AG09319 (cell line): ENCODE measurements around the gene ZNF79.

Source experiments
- DNase-seq: peaks from one replicate; pipeline ENCODE4 v3.0.0-alpha.2; 2010; ENCODE audit warnings: low read depth; ENCODE audit errors: extremely low read depth
- CTCF ChIP-seq: IDR thresholded peaks from 2 replicates; pipeline ENCODE4 v1.5.1; 2011; ENCODE audit warnings: low read depth, mild to moderate bottlenecking, inconsistent platforms, low read length, moderate library complexity

The ZNF79 gene

GRCh38 chr9:127474592-127474991 is 50.4 kb downstream of the ZNF79 start:
- TF ChIP-seq CTCF, result no peak

GRCh38 chr9:127479507-127480081 is 55.4 kb downstream of the ZNF79 start:
- no peak for DNase-seq
- TF ChIP-seq CTCF, result no peak

More at GRCh38 chr9:127474592-127474991, 50.4 kb downstream of the ZNF79 start:
- DNase-seq, result no peak

GRCh38 chr9:127482662-127483061 is 58.5 kb downstream of the ZNF79 start:
- DNase-seq, result no peak
- TF ChIP-seq CTCF, result no peak

- no peak for DNase-seq
- TF ChIP-seq CTCF, result no peak
Measured at GRCh38 chr9:127485995-127486394, 61.8 kb downstream of the ZNF79 start.

- DNase-seq, result no peak
- TF ChIP-seq CTCF, result no peak
Measured at GRCh38 chr9:127488946-127489345, 64.8 kb downstream of the ZNF79 start.

GRCh38 chr9:127489471-127490115 is 65.4 kb downstream of the ZNF79 start:
- no peak for DNase-seq
- no peak; the same call in 1 of the 2 replicates for TF ChIP-seq CTCF

- DNase-seq, result no peak
- TF ChIP-seq CTCF, result no peak
Measured at GRCh38 chr9:127490535-127491230, 66.5 kb downstream of the ZNF79 start.
